GM18868 (cell line): Measurements from ENCODE around the gene ATXN1.

Source experiments
- ATAC-seq: cut with Tn5 transposase; IDR thresholded peaks from one replicate; pipeline ENCODE4 v1.9.1; 2021; ENCODE audit warnings: mild to moderate bottlenecking, moderate library complexity; ENCODE audit not compliant: unreplicated experiment

ATXN1 gene

DNA sequence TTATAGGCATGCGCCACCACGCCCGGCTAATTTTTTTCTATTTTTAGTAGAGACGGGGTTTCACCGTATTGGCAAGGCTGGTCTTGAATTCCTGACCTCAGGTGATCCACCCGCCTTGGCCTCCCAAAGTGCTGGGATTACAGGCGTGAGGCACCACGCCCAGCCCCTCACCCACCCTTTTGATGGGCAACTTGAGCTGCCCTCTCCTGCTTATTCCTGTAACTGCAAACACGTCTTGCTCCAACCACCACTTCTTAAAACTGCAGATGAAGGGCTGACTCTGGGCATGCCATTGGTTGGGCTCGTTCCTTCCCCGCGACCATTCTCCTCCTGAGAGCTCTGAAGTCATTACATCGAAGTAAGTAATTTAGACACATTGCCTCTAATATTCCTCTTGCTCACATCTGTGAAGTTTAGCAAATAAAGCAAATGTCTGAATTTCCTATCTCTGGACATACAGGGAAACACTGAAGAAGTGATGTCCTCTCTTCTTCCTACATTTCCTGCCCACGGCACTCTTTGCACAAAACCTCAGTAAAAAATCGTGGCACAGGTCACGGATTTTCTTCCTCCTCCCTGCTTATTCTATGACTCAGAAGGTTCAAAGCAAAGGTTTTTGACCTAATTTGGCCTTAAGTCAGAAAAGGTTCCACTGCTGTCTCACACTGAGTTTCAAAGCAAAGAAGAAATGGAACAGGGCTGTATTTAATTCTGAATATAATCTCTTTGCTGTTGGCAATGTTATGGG lies 405.4 kb downstream of the ATXN1 start:
- ATAC-seq: no peak

DNA sequence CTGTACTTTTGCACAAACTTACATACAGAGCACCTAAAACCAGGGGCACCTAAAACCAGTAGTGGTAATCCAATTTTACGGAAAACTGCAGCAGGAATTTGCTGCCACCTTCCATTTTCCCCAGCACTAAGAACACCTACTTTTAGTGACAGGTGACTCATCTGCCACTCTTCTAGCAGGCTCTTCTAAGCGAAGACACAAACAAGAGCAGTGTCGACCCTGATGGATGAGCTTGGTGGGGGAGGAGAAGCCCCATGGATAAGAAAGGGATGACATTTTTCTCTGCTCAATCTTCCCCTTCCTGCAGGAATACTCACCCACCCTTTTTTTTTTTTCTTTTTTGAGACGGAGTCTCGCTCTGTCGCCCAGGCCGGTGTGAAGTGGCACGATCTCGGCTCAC lies 406.0 kb downstream of the ATXN1 start:
- ATAC-seq: no peak

DNA sequence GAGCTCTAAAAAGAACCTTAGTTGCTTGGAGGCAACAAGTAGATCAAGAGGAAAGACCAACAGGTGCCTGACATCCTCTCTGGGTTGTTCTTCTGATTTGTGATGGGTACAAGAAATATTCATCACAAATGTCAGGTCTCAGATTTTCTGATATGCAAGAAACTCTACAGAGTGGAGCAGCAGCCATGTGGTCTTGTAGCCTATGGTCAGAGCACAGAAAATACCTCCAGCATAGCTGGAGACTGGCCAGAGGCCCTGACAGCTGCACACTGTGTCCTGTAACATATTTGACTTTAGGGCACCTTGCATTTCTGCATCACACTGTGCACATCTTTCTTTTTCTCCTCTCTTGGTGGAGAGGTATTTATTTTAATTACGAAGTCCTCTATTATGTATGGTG lies 406.6 kb downstream of the ATXN1 start:
- ATAC-seq: no peak

DNA sequence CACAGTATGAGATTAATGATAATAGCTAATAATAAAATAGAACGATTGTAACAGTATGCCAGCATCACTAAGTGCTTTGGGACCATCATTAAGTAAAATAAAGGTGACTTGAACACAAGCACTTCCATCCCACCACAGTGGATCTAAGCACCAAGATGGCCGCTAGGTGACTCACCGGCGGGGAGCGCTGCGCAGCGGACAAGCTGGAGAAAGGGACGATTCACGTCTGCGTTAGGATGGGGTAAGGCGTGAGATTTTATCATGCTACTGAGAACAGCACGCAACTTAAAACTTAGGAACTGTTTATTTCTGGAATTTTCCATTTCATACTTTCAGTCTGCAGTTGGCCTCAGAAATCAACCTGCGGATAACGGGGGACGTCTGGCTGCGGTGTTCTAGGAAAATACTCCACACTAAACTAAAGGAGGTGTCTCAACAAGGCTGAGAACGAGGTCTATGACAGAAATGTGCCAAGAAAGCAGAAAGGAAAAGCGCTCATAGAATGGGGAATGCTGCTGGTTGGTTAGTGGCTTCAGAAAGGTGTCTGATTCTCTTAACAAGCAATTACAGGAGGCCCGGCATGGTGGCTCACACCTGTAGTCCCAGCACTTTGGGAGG lies 408.3 kb downstream of the ATXN1 start:
- ATAC-seq: no peak

DNA sequence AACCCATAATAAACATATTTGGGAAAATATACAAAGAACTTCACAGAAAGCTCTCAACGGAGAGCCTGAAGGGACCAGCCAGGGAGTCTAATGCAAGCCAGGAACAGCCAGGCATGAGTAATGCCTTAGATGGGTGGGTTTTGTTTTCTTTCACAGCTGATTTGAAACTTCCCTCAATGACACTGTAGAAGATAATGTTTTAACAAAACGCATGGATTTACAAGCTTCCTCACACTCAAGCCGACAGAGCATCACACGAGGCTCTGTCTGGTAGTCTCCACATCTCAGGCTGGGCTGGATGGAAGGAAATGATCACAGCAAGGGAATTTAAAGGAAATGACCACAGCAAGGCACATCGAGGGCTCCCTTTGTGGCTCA lies 409.0 kb downstream of the ATXN1 start:
- ATAC-seq: no peak

DNA sequence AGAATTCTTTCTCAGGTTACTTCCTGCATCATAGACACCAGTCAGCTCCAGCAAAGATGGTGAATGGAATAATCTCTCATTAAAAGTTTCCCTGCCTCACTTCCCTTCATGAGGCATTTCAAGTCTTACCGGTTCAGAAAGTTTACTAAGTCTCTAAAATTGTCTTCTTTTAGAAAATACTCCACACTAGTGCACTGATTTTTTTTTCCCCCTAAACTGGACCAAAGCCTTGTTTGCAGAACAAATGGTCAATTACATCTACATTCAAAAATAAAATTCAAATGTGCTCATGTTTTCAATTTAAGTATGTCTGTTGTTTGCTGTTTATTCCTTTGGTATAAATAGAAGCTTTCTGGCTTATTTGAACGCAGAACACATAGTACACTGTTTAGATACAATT lies 411.7 kb downstream of the ATXN1 start:
- no peak for ATAC-seq

DNA sequence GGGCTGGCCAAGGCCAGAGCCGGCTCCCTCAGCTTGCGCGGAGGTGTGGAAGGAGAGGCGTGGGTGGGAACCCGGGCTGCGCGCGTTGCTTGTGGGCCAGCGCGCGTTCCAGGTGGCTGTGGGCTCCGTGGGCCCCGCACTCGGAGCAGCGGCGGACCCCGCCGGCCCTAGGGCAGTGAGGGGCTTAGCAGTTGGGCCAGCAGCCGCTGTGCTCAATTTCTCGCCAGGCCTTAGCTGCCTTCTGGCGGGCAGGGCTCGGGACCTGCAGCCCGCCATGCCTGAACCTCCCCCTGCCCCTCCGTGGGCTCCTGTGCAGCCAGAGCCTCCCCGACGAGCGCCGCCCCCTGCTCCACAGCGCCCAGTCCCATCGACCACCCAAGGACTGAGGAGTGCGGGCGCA lies 414.4 kb downstream of the ATXN1 start:
- no peak for ATAC-seq

DNA sequence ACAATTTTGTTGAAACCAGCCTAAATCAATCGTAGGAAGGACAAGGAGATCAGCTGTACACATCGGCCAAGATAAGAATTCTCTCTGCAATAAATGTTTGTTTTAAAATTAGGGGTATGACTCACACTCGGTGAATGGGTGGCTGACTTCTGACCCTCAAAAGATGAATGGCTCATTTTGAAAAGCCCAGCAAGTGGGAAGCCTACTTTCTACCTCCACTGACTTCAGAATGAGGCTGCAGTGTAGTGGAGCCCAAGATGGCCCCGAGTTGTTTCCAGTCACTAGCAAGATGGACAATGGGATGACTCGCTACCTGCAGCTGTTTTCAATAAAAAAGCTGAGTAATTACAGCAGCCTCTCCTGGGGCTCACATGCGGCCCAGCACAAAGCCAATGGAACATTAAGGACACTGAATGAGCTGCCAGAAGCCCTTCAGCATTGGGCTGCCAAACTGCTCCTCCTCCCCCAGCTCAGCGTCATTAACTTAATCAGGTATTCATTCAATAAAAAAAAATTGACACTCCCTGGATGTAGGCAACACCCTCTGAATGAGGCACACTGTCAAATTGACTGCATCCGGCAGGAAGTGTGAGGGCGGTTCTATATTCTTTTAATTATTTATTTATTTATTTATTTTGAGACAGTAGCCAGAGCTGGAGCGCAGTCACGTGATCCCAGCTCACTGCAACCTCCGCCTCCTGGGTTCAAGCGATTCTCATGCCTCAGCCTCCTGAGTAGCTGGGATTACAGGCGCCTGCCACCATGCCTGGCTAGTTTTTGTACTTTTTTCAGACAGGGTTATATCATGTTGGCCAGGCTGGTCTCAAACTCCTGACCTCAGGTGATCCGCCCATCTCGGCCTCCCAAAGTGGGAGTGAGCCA lies 415.6 kb downstream of the ATXN1 start:
- no peak for ATAC-seq

DNA sequence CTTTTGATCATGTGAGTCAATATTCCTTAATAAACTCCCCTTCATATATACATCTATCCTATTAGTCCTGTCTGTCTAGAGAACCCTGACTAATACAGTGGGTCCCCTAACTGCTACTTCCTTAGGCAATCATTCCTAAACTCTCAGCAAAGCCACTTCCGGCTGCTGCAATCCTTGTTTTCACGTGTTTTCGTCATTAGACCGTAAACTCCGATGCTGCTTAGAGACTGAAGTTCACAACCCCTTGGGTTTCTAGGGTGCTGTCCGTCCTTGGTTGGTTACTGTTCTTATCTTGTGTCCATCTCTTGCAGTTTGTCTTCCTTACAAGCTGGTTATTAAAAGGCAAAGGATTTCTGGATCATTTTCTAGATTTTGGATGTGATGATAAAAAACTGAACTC lies 416.5 kb downstream of the ATXN1 start:
- ATAC-seq: no peak

DNA sequence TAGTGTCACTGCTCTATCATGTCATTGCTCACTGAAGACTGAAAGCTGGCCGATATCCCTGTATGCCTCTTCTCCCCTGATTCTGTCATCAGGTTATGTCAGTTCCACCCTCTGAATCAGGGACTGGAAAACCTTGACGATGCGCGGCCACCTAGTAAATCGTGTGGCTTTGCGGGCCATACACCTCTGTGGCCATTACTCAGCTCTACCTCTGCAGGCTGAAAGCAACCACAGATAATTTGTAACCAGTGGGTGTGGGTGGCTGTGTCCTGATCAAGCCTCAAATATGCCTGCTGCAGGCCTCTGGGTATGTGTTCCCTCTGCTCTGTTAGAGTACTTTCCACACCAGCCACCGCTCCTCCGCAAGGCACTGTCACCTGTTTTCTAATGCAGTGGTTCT lies 417.7 kb downstream of the ATXN1 start:
- ATAC-seq: no peak

DNA sequence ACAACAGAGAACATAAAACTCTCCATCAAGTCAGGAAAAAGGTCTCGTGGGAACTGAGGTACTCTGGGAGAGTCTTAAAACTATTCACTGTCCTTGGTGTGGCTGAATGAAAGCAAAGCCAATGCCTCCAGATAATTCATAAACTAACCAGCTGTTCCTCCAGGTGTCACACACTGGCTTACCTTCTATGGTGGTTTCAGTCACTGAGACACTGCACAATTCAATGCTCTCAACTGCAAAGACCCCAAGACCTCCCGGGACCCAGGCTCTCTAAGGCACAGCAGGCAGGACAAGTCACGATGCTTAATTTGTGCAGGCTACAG lies 422.0 kb downstream of the ATXN1 start:
- ATAC-seq: no peak

DNA sequence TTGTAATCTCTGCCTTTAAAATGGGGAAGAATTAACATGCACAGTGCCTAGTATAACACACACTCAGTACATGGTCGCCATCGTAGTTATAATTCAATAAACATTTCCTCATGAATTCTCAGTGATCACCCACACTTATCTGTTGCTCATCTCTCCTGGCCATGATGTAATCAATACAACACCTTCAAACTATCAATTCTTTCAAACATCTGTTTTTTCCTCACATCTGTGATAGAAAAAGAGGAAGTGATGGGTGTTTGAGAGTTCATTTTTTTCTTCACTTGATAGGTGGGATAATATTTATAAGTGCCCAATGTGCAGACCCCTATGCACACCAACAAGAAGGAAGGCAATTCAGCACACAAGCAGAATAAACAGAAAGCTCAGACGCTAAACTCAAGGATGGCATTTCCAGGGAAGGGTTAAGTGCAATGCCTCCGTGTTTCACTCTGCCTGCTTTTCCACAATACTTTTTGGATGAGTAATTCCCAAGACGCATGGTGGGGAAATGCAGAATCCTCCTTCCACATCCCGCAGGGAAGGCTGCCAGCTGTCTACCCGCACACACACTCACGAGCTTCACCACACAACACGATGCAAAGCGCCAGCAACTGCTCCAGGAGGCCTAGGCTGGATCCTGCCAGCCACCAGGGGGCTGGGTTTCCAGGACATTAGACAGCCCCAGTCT lies 422.5 kb downstream of the ATXN1 start:
- no peak for ATAC-seq

DNA sequence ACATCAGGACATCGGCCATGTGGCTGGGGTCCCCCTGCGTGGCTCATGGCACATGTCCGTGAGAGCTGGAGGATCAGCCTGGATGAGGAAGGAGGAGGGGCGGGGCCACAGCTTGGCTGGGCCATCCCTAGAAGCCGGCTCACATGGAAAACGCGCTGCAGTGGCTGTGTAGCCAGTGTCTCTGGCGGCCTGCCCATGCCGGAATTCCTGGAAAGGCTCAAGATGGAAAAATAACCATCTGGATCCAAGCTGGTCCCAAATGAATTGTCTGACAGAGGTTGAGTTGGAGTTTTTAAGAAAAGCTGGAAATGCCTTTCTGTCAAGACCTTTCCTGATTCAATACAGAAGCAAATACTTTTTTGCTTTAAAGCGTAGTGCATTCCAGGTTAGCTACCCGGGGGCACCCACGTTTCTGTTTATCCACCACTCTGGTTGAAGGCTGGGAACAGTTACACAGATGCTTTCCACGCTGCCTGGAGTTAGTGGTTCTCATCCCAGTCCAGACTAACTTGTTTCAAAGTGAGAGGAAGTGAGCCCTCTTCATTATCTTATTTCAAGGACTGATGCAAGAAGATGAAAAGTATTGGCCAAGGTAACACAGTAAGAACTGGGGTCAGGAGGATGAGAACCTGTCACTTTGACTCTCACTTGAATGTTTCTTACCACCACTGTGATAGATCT lies 423.8 kb downstream of the ATXN1 start:
- ATAC-seq: no peak

DNA sequence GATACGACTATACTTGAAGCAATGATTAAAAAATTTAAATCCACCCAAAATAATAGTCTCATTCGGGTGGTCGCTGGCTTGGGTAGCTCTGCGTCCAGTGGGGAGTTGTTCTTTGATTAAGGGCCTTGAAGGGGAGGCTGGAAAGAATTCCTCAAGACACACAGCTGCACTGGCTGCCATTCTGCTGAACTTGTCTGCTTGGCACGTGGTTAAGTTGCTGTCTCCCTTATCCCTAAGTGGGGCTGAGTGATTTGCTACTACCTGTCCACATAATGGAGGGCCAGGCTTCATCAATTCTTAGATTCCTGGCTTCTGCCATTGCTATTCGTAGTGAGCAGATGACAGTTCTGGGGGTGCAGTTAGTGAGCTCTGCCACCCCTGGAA lies 424.4 kb downstream of the ATXN1 start:
- no peak for ATAC-seq

DNA sequence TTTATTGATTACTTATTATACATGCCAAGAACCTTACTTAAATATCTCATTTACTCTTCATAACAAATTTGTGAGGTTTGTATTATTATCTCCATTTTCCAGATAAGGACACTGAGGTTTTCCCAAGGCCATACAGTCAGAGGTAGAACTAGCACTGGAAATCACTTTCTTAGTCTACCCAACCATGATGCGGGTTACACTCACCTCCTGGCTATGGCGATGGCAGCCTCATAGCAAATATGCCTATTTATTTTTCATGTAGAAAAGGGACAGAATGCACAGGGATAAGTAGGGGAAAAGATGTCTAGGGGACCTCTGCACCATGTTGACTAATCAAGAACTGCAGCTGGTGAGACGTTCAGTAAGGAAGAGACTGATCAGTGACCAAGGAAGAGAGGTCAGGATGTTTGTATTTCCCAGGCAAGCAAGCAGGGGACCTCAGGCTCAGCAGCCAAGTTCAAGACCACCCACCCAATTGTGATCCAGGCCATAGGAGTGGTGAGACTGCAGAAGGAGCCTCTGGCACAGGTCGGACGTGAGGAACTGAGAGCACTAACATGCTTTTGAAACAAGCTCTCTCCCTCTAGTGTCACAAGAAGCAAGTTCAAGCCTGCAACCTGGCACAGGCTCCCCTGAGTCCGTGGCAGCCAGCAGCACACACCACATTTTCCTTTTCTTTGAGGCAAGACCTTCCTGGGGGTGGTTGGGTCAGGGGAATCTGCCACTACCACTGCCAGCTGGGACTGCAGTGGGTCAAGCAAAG lies 425.0 kb downstream of the ATXN1 start:
- no peak for ATAC-seq

DNA sequence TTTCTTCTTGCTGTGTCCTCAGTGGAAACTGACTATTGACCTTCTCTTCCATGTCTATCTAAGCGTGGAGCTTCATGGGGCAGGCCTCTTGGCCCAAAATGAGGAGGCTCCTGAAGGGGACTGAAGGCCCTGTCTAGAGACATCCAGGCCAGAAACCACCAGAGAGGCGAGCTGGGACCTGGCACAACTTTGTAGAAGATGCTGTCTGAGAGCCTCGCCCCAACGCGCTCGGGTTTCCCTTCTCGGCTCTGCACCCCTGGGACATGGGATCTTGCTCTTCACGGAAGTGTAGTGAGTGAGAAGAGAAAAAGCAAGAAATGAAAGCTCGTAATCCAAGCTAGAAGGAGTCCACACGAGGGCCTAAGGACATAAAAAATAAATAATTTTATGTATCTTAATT lies 426.1 kb downstream of the ATXN1 start:
- no peak for ATAC-seq

DNA sequence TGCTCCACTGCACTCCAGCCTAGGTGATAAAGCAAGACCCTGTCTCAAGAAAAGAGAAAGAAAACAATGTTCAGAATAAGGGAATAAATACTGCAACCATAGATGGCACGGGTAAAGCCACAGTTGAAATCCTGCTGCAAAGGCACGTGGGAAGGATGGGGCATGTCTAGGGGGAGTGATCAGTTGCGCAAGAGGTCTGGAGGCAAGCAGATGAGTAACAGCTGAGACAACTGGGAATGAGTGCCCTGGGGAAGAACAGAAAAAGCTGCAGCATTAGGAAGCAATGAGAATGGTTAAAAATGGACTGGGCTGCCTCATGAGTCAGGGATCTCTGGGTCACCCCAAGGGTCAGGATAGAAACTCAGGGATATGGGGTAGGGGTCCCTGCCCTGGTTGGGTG lies 426.6 kb downstream of the ATXN1 start:
- no peak for ATAC-seq

DNA sequence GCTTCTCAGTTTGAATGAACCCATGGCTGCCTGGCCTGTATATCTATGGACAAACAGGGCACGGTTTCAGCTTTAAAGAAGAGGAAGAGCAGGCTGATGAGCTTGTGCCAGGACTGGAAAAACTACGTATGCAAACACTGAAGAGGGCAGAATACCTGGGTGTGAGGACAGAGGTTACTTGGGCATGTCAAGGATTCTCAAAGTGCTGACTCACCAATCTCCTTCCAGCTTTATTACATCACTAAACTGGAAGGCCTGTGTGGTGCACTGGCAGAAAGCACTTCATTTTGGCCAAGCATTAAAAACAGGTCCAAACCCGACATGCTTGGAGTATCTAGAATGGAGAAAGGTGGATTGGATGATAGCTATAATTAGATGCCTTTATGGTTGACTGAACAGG lies 427.7 kb downstream of the ATXN1 start:
- ATAC-seq: no peak

DNA sequence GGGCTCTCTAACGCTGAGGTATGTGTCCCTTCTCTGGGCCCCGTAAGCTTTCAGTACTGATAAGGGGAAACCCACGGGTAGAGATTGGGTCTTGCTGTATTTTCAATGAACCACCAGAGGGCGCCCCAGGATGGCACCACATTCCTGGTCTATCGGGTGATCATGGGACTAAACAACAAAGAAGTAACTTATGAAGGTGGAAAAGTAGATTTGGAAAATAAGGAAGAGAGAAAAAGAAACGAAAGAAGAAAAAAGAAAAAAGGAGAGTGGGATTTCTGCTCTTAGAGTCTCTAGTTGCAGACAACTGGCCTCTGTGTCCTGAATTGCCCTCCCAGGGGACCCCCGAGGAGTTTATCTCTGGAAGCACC lies 429.1 kb downstream of the ATXN1 start:
- peak; percentile 88 for ATAC-seq
